Stimulated activated CD4-positive, alpha-beta T cell treated with anti-CD3 and anti-CD28 coated beads, Interleukin-2, amount 100 ng/mL, for 48 hours (primary cell): ENCODE data around the gene WDR64.
A peak's percentile ranks its signal among the peaks of the same experiment; 100 is the strongest.
"Not testable (repeated sequence)": the region's sequence is repeated elsewhere in the genome, so short reads cannot be mapped to it uniquely, and the experiment has no call there.

Experiments
- DNase-seq, 2 donors: peaks; one replicate each; pipeline ENCODE4 v3.0.0-alpha.2; 2020

The WDR64 gene

DNA sequence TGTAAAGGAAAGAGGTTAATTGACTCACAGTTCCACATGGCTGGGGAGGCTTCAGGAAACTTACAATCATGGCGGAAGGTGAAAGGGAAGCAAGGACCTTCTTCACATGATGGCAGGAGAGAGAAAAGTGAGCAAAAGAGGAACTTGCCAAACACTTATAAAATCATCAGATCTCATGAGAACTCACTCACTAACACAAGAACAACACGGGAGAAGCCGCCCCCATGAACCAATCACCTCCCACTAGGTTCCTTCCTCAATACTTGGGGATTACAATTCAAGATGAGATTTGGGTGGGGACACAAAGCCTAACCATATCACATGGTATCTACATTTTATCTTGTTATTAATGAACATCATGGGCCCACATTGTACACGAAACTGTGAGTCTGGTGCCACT lies 51.7 kb downstream of the WDR64 start:
- not testable (repeated sequence) for DNase-seq

- no peak for DNase-seq
Measured at GRCh38 chr1:241706257-241706656, 54.2 kb downstream of the WDR64 start.

DNA sequence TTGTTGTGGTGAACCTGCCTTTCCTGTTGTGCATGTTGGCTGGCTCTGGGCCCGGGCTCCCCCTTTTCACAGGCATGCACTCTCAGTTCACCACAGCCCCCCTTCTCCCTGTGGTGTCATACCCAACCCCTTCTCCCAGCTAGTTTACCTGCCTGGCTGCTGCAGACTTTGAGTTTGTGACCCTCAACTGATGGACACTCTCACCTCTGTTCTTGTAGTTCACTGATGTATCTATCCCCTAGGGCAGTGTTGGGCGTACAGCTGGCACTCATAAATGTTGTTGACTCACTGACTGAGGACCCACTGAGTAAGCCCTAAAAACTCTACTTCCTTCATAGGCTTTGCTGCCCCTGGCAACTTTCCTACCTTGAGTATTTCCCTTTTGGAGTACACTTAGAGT lies 54.9 kb downstream of the WDR64 start:
- DNase-seq, result no peak

DNA sequence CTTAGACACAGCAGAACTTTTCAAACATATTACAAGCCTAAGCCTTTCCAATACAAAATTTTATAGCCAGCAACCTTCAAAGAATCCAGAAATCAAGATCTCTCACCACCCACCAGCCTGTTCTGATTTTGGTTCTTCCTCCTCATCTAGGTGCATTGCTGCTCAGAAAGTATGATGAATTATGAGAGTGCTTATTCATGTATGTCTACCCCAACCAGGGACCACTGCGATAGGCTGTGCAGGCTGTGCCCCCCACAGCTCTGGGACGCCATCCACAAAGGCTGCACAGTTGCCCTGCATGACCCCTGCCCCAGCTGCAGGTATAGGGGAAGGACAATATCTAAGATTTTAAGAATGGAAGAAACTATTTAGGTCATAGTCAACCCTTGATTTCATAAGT lies 55.4 kb downstream of the WDR64 start:
- no peak for DNase-seq

DNA sequence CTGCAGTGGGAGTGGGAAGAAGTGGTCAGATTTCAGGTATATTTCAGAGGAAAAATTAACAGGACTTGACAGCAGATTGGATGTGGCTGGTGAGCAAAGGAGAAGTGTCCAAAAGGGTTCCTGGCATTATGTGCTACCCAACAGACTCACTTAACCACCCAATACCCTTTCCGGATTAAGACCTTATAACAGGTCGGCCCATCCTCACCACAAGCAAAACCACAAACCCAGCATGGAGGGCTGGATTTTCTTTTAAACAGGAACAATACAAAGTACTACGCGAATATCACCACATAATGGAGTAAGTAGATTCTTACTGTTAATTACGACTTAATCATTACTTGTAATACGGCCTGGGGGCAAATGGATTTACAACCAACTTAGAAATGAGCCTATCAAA lies 59.2 kb downstream of the WDR64 start:
- DNase-seq, result no peak

- DNase-seq, result no peak
Measured at GRCh38 chr1:241713316-241713715, 61.2 kb downstream of the WDR64 start.

DNA sequence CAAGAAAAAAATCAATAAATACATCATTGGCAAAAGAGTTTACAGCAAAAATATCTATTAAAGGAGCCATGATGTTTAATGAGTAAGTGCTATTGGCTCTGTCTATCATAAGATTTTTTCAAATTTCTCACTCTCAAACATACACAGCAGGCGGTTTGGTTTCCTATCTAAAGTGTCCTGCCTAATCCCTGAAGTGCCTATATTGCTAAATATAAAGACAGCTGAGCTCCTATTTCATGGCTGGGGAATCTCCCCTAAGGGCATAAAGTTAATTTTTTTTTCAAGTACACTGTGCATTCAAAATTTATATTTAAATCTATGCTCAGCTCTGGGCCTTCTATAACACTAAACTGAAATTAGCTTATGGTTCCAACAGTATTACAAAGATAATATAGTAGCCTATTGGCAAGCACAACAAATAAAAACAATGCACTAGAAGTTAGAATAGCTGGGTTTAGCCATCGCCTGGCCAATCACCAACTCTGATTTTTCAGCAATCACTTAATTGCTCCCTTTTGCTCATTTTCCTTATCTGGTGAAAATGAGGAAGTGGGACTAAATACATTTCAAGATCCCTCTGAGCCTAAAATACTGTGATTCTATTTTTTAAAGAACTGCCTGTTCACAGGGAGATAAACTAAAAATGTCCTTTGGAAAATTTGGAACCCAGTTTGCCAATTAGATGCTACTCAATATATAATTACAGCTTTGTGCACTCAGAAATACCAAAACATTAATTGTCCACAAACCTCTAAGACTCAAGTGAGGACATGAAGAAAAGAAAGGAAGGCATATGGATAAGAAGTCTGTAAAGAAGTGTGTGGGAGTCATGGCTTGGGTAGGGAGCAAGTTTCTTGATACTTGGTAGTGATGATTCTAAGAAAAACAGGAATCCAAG lies 62.5 kb downstream of the WDR64 start:
- DNase-seq, result no peak

GRCh38 chr1:241715435-241715834 lies 63.4 kb downstream of the WDR64 start:
- no peak for DNase-seq

- DNase-seq, result no peak
Measured at GRCh38 chr1:241715956-241716355, 63.9 kb downstream of the WDR64 start.

DNA sequence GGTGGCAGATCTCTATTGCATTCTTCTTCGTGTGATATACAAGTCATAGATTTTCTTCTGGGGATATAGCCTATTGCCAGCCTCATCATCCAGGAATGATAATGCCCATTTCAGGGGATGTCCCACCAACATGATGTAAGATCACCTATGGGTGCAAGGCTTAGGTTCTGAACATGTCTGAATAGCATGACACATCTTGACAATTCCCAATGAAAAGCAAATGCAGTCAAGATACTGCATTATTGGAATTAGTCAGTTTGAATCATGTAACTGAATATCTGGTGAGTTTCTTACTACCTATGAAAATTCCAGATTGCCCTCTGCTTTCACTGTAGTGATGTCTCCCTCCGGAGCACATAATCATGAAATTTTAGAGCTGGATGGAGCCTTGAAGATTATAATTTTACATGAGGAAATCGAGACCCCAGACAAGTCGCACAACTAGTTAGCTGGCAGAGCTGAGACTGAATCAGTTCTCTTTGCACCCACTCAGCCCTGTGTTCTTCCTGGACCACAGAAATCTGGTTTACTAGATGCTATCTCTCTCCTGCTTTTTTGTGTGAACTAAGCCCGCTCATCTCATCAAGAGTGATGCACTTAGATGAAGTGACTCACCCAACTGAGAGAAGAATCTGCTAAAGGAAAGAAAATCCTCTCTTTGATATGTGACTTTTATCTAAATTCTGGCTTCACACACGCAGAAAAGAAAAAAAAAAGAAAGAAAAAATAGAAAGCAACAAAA lies 65.0 kb downstream of the WDR64 start:
- DNase-seq, result peak; percentile 1 to 7

DNA sequence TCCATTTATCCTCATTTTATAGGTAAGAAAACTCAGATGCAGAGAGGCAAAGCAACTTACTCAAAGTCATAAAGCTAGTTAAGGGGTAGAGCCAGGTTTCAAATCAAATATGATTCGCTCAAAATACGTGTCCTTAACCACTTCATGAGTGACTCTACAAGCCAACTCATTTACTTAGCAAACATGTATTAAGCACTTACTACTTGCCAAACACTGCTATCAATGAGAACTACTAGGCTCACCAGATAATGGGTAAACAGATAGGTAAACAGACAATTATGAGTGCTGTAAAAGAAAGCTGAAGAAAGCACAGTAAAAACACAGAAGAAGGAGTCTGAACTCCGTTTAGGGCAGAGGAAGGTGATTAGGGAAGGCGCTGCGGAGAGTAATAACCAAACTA lies 65.9 kb downstream of the WDR64 start:
- no peak for DNase-seq

DNA sequence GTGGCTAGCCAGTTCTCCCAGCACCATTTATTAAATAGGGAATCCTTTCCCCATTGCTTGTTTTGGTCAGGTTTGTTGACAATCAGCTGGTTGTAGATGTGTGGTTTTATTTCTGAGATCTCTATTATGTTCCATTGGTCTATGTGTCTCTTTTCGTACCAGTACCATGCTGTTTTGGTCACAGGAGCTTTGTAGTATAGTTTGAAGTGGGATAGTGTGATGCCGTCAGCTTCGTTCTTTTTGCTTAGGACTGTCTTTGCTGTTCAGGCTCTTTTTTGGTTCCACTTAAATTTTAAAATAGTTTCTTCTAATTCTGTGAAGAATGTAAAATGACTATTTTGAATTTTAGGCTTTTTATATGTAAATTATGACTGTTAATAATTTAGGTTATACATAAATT lies 68.9 kb downstream of the WDR64 start:
- no peak for DNase-seq

GRCh38 chr1:241722947-241723346 lies 70.9 kb downstream of the WDR64 start:
- no peak for DNase-seq

GRCh38 chr1:241724741-241725356 lies 72.8 kb downstream of the WDR64 start:
- no peak for DNase-seq

GRCh38 chr1:241730031-241730430 lies 78.0 kb downstream of the WDR64 start:
- no peak for DNase-seq

GRCh38 chr1:241733899-241734298 lies 81.8 kb downstream of the WDR64 start:
- DNase-seq, result no peak

GRCh38 chr1:241734533-241734932 lies 82.5 kb downstream of the WDR64 start:
- no peak for DNase-seq

GRCh38 chr1:241735493-241735926 lies 83.4 kb downstream of the WDR64 start:
- not testable (repeated sequence) for DNase-seq

GRCh38 chr1:241736387-241736786 lies 84.3 kb downstream of the WDR64 start:
- DNase-seq, result no peak

DNA sequence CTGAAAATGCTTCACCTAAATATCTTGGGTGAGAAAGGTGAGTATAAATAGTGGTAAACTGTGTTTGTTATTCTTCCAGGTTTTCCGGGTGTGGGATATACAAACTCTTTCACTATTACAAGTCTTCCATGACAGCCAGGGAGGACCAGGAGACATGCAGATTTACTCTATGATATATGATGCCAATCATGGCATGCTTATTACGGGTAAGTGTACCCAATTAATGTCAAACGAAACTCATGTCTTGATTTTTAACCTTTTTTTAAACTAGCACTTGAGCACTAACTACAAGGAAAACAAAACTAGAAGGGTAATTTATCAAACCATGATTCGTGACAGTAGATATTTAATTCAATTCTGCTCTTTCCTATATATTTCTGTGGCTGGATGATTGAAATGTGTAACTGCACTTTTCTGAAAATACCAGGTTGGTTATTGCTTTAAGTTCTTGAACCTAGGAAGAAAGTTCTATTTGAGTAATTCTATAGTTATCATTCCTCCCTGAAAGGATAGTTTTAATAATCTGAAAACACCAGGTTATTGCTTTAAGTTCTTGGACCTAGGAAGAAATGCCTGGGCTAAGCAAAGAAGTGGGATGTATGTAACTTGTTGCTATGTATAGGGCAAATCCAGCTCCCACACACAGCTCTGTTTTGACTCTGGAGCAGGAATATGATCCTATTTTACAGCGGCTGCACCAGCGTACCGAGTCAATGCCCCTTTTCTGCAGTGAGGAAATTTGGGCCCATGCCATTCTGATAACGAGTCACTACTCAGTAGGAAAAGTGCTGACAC lies 86.4 kb downstream of the WDR64 start:
- DNase-seq, result no peak

- no peak for DNase-seq
Measured at GRCh38 chr1:241742084-241742483, 90.0 kb downstream of the WDR64 start.

DNA sequence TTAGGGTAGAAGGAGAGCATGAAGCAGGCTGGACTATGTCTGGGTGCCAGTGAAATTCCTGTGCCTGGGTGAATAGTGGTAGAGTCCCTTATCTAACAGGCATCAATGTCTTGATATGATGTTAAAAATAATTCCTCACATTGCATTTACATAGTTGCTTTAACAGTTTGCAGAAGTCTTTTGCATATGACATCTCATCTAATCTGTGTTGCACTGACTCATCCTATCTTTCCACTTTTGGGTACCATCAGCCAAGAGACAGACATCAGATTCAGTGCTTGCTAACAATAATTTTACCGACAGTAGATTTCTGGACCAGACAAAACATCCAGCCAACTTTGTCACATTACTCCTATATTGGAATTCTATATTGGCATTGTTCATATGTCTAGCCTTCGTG lies 92.5 kb downstream of the WDR64 start:
- no peak for DNase-seq

GRCh38 chr1:241747992-241748391 lies 95.9 kb downstream of the WDR64 start:
- no peak for DNase-seq
